GM12878 (cell line): Measurements from ENCODE around the gene MRPS12.

Experiments used
- EP300 ChIP-seq, 2 experiments: fragments of 150-350 bp in 1 of 2; IDR thresholded peaks; 2 replicates each; pipeline ENCODE4 v1.6.1; 2011 to 2012; ENCODE audit warnings: low read depth in 2 of 2, low read length in 2 of 2, borderline replicate concordance in 1 of 2, improper control_type of control experiment in 1 of 2, inconsistent platforms in 1 of 2; ENCODE audit not compliant: control insufficient read depth in 1 of 2
- EZH2 ChIP-seq: IDR thresholded peaks from 2 replicates; pipeline ENCODE4 v1.6.1; 2012; ENCODE audit warnings: low read depth, mild to moderate bottlenecking, control low read depth, inconsistent platforms, low read length, borderline replicate concordance; ENCODE audit not compliant: control insufficient read depth
- MXI1 ChIP-seq: fragments of 150-350 bp; IDR thresholded peaks from 2 replicates; pipeline ENCODE4 v1.6.1; 2011; ENCODE audit warnings: low read depth, mild to moderate bottlenecking, inconsistent platforms, low read length, improper control_type of control experiment
- NR2C2 ChIP-seq: IDR thresholded peaks from 2 replicates; pipeline ENCODE4 v1.6.1; 2011; ENCODE audit warnings: borderline replicate concordance, low read depth; ENCODE audit not compliant: control insufficient read depth, insufficient read length
- SIN3A ChIP-seq: IDR thresholded peaks from 2 replicates; pipeline ENCODE4 v1.6.1; 2012; ENCODE audit warnings: low read depth, low read length, improper control_type of control experiment
- TARDBP ChIP-seq: IDR thresholded peaks from 2 replicates; pipeline ENCODE4 v1.6.1; 2016; ENCODE audit warnings: borderline replicate concordance
- TF ChIP-seq, protein P1 (sequence below), 3 experiments: IDR thresholded peaks in 2 of 3; conservative IDR thresholded peaks in 1 of 3; 2 replicates each; pipeline ENCODE4 v1.5.1; 2011; ENCODE audit warnings: low read depth in 3 of 3, low read length in 3 of 3, mild to moderate bottlenecking in 3 of 3, control low read depth in 2 of 3, moderate library complexity in 2 of 3, inconsistent platforms in 1 of 3, mixed read lengths in 1 of 3; ENCODE audit not compliant: control insufficient read depth in 2 of 3, insufficient read depth in 1 of 3; ENCODE audit errors: extremely low read depth in 1 of 3

- TF ChIP-seq EP300 (IDR thresholded peaks at IDR 0.05; ENCODE audit: borderline replicate concordance in 1 of 2, control insufficient read depth in 1 of 2, low read depth in 2 of 2, low read length in 2 of 2) (no peak), TARDBP (no peak), NR2C2 (no peak), EZH2 (no peak), MXI1 (no peak), SIN3A (no peak)
- TF ChIP-seq, protein P1, sequence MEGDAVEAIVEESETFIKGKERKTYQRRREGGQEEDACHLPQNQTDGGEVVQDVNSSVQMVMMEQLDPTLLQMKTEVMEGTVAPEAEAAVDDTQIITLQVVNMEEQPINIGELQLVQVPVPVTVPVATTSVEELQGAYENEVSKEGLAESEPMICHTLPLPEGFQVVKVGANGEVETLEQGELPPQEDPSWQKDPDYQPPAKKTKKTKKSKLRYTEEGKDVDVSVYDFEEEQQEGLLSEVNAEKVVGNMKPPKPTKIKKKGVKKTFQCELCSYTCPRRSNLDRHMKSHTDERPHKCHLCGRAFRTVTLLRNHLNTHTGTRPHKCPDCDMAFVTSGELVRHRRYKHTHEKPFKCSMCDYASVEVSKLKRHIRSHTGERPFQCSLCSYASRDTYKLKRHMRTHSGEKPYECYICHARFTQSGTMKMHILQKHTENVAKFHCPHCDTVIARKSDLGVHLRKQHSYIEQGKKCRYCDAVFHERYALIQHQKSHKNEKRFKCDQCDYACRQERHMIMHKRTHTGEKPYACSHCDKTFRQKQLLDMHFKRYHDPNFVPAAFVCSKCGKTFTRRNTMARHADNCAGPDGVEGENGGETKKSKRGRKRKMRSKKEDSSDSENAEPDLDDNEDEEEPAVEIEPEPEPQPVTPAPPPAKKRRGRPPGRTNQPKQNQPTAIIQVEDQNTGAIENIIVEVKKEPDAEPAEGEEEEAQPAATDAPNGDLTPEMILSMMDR (IDR thresholded peaks at IDR 0.05 in 2 of 3, conservative IDR thresholded peaks at IDR 0.05 in 1 of 3; ENCODE audit: control insufficient read depth in 2 of 3, extremely low read depth in 1 of 3, insufficient read depth in 1 of 3, low read depth in 3 of 3, low read length in 3 of 3) = no peak
Observed at GRCh38 chr19:38883286-38883685, 47.5 kb upstream of the MRPS12 start.
